HL-60 (cell line): ENCODE results near the gene TSPAN17.

Experiments used
- POLR2AphosphoS5 ChIP-seq: IDR thresholded peaks from 2 replicates; pipeline ENCODE4 v1.6.1; 2012; ENCODE audit warnings: low read depth
- TF ChIP-seq, protein P1 (sequence below): IDR thresholded peaks from 2 replicates; pipeline ENCODE4 v1.6.1; 2012; ENCODE audit warnings: low read depth; ENCODE audit not compliant: insufficient replicate concordance

DNA sequence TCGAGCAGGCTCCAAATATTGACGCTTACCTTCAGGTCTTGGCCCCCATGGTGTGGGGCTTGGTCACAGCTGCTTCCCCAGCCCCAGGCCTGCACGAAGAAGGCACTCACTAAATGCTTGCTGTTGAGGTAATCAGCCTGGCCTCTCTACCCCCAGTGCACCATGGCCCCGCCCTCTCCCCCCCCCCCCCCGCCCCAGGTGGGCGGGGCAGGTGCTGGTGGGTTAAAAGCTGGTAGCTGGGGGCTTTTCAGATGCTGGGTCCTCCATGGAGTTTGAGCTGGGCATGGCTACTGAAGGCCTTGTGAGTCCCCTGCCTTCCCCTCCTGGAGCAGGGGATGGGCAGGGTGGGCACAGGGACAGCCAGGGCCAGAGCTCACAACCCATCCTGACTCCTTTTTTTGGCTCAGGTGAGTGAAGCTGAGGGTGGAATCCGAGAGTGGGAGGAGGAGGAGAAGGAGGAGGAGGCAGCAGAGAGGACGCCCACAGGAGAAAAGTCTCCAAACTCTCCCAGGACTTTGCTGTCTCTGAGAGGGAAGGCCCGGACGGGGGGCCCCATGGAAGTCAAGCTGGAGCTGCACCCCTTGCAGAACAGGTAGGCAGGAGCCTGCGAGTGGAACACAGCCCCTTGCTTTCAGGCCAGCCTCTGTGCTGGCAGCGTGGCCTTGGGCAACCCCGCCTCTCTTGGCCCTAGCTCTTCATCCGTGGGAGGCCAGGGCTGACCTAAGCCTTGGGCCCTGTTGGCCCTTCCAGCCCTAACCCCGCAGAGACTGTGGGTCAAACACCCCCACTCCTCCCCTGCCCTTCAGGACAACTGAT, 4.4 kb upstream of the TSPAN17 start:
- TF ChIP-seq, protein P1, sequence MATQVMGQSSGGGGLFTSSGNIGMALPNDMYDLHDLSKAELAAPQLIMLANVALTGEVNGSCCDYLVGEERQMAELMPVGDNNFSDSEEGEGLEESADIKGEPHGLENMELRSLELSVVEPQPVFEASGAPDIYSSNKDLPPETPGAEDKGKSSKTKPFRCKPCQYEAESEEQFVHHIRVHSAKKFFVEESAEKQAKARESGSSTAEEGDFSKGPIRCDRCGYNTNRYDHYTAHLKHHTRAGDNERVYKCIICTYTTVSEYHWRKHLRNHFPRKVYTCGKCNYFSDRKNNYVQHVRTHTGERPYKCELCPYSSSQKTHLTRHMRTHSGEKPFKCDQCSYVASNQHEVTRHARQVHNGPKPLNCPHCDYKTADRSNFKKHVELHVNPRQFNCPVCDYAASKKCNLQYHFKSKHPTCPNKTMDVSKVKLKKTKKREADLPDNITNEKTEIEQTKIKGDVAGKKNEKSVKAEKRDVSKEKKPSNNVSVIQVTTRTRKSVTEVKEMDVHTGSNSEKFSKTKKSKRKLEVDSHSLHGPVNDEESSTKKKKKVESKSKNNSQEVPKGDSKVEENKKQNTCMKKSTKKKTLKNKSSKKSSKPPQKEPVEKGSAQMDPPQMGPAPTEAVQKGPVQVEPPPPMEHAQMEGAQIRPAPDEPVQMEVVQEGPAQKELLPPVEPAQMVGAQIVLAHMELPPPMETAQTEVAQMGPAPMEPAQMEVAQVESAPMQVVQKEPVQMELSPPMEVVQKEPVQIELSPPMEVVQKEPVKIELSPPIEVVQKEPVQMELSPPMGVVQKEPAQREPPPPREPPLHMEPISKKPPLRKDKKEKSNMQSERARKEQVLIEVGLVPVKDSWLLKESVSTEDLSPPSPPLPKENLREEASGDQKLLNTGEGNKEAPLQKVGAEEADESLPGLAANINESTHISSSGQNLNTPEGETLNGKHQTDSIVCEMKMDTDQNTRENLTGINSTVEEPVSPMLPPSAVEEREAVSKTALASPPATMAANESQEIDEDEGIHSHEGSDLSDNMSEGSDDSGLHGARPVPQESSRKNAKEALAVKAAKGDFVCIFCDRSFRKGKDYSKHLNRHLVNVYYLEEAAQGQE, result no peak
- TF ChIP-seq POLR2AphosphoS5, result no peak
